NCI-H345 (cell line): Measurements from ENCODE around the gene PDE8B.

Experiments
- DNase-seq: peaks from one replicate; lab custom pipeline; 2025; lab: John Stamatoyannopoulos, UW

PDE8B gene

DNA sequence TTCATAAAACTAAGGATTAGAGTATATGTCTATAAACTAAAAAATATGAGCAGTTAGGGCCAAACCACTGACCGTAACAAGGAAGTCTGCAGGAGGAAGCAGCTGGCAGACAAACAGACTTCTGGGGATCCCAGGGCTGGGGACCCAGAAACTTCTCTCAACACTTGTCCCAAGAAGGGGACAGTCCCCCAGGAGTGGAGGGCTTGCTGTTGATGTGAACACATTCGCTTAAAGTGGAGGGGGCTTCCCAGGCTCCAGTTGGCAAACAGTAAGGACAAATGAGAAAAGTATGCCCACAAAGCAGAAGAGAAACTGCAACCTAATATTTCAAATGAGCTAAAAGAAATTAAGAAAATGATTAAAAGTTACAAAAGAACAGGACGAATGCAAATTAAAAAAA lies 83.7 kb downstream of the PDE8B start:
- DNase-seq: no peak

DNA sequence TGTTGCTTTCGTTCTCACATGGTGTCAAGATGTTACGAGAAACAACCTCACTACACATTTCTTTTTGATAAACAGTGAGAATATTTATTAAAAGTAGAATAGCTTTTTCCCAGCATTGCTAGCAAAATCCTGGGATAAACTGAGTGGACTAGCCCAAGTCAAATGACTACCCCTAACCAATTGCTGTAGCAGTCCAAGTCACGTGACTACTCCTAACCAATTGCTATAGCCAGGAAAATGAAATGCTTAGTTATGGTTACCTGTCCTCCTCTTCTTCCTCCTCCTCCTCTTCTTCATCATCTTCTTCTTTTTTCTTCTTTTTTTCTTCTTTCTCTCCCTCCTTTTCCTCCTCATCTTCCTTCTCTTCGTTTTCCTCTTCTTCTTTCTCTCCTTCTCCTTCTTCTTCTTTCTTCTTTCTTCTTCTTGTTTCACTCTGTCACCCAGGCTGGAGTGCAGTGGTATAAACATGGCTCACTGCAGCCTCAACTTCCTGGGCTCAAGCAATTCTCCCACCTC lies 85.4 kb downstream of the PDE8B start:
- DNase-seq: no peak

DNA sequence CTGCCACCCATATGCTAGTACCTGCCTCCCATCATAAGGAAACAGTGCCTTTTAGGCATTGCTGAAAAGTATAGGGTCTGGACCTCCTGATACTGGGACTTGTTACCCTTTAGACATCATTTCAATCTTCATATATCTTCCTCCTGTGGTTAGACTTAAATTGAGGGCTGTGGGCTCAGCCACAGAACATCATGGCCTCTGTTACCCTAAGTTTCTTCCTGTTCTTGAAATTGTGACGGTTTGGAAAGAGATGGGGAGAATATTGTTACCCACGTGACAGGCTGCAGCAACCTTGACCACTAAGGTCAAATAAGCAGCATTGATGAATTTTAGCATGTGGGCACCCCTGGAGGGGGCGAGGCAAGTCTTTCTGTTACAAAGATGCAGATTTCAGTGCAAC lies 87.7 kb downstream of the PDE8B start:
- no peak for DNase-seq

DNA sequence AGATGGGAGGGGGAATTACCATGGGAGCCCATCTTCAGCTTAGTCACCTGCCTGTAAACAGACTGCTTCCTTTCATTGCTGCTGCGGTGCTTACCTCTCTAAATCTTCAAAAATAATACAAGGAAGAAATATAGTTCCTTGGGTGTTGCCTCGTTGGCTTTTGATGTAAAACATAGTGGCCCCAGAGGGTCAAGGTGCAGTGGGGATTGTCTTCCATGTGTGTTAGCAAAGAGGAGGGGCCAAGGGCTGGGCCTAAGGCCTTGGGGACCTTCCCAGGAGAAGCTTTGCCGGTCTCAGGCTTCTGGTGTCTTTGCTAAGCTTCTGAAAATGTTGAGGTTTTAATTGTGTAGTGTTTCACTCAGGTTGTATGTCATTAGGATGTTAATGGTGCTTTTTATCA lies 90.0 kb downstream of the PDE8B start:
- no peak for DNase-seq

DNA sequence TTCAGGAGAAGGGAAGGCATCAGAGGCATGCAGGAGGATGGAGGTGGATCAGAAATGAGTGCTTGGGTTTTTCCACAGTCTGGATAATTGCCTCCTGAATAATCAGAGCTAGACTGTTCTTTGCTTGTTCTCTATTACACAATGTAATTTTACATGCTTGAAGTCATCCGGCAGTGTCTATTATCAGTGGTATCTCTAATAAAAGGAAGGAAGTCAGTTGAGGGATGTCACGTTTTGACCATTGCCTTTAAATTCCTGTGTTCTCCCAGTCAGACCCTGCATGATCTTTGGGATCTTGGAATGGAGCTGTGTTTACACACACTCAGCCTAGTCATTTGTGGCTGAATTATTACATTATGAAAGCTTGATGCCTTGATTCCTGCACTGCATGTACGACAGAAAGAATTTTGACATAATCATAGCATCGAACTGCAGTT lies 91.0 kb downstream of the PDE8B start:
- DNase-seq: no peak

DNA sequence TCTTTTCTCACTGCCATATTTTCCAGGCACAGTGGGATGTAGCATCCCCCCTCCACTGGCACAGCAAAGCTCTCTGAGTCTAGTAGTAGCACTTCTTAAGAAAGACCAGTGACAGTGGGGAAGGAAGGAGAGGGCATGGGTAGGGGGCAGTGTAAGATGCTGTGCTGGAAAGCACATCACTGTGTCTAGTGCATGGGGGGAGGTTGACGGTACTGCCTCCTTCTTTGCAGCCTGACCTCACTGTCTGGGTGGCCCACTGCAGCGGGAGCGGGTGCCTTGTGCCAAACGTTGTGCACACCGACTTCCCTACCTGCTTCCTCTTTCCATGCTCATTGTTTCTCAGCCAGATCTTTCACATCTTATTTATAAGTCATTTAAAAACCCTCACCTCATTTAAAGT lies 91.8 kb downstream of the PDE8B start:
- DNase-seq: no peak

DNA sequence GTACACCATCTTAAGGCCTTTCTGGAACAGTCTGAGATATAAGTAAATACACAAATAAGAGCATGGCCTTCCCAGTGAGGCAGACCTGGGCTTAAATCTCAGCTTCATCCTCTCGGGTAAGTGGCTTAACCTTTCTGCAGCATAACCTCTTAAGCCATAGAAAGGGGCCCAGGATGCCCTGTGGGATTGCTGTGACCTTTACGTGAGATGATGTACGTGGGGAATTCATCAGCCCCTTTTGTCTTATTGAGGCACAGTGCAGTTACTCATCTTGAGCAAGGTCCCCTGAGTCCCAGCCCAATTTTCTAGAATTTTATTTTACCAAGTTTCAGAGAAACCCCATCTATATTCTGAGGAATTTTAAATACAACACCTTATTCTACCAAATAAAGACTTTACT lies 92.2 kb downstream of the PDE8B start:
- DNase-seq: no peak

DNA sequence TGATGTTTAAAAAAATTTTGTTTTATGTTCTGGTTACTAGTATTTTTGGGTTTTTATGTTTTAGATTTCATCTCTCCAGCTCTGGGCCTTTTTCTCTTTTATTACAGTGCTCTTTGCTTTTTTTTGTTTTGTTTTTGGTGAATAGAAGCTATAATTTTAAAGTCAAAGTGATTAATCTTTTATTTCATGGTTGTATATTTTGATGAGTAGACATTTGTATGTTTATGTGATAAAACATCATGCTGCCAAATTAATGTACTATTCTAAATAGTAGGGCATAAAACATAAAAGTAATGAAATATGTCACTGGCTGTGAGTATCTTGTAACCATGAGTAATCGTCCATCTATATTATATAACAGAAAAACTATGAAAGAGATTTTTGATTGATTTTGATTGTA lies 93.9 kb downstream of the PDE8B start:
- DNase-seq: no peak

DNA sequence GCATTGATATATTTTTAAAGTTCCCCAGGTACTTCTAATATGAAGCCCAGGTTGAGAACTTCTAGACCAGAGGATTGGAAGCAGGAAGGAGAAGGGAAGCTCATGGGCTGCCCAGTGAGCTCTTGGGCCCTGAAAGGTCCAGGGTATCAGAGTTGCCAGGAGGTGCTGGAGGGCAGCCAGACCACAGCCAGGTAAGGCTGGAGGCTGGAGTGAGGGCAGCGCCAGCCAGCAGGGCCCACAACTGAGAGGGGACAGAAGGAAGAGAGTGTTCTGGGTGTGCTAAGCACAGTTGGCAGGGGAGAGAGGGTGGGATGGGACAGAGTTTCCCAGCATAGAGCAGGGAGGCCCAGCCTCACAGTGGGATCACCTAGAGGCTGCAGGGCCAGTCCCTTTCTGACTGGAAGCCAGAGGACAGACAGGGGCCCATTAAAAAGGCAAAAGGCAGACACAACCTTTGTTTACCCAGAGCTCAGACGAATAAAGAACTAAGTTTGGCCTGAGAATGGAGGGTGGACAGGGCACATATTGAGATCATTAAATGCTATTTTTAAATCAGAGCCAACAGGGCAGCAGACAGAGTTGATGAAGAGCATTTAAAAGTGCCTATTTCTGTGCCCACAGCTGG lies 94.9 kb downstream of the PDE8B start:
- no peak for DNase-seq

DNA sequence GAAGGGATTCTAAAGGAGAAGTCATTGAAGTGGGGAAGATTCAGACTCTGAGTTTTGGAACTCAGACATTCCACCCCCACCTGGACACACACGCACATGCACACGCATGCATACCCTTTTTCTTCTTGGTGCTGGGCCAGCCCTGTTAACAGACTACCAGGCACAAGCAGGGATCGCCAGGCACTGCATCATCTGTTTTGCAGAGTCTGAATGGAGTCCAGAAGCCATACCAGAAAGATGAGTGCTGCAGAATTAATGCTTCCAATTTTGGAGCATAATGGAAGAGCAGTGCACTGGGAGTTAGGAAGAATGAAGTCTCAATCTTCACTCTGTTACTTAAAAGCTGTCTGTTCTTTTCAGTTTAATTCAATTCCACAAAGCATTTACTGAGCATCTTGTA lies 95.5 kb downstream of the PDE8B start:
- no peak for DNase-seq

DNA sequence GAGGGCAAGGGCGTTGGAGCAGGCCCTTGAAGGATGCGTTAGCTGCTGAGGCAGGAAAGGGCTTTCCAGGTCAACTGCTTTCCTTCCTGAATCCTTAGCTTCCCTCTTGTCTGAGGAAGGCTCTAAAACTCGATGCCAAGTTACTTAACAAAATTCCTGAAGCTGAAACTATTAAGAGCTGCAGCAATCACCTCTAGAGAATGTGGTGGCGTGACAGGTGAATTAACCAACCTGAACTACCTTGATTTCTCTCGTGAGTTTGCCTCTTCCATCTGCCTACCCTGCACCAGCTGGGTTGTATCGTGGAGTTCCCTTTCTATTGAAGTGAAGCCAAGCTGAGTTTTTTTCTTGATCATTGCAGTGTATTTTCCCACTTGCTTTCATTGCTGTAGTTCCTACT lies 96.1 kb downstream of the PDE8B start:
- DNase-seq: no peak

DNA sequence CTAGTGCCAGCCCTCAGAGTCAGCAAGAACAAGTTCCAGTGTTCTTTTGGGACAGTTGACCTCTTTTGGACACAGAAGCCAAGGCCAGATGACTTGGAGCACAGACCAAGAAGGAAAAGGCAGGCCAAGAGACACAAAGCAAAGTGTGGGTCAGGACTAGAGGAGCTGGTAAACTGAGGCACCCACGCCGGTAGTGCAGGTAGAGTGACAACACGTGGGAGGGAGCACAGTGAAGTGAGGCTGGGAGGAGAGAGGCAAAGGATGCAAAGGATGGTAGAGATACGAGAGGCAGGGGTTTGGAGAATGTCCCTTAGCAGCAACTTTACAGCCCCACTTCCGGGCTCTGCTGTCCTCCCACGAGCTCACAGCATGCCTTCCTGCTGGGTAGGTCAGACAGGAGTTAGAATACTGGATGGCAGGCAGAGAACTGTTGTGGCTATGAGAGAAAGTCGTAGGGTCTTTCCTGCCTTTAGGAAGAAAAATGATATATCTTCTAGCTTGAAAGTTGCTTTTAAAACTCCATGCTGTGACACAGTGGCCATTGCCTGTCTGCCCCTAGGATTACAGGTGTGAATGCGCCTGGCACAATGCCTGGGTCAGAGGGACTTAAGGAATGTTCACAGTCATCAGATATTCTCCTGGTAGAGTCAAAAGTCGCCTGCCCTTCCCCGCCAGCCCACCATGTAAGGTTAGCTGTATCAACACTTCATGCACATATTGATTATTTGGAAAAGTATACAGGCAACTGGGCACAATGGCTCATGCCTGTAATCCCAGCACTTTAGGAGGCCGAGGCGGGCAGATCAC lies 97.9 kb downstream of the PDE8B start:
- DNase-seq: no peak

DNA sequence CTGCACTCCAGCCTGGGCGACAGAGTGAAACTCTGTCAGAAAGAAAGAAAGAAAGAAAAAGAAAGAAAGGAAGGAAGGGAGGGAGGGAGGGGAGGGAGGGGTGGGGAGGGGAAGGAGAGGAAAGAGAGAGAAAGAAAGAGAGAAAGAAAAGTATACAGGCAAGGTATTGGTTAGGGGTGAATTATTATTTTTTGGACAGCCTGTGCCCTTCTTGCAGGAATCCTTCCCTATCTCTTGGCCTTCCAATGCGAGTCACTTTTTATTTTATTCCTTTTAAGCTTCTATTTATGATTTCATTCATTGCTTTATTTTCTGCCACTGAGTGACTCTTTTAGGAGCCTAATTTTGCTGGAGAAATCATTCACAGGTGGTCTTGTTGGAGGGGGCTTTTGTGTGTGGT lies 98.7 kb downstream of the PDE8B start:
- no peak for DNase-seq

DNA sequence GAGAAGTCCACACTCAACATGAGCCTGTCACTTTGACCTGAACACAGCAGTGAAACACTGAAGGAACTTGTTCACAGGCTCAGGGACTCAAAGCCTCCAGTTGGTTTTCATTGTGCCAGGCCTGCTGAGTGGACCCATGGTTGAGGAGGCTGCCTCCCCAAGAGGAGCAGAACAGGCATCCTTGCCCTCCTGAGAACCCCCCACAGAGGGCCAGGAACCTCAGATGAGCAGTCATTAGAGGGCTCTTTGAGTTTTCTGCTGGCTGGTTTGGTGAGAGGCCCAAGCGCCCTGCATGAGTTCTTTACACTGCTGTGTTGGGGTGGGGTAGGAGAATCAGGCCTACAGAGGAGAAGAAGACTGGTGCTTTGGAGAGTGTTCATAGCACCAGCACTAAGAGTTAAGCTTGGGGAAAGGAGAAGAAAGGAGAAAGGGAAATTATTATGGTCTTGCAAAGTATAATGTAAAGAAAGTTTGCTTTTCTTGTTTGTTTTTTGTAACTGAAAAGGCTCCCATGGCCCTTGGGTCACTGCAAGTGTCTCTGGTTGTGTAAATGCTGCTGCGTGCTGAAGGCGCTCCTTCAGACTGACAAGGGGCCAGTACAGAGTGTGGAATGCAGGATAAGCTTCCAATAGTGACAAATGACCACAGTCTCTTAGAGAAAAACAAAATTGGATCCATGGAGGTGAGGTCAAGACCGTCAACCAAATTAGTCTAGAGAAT lies 100.2 kb downstream of the PDE8B start:
- DNase-seq: no peak

DNA sequence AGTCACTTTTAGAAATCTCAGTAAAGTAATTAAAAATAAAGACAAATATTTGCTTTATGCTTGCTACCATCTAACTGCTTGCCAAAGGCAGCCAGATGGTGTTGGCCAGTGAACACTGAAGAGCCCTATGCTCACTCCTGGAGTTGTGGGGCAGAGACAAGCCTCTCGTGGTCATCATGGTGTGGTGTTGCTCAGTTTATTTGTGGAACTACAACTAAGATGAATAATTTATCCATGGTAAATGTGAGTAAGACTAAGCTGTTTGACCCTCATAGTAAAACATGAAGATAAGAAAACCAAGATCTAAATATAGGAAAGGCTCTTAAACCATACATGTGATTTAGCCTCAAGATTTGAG lies 100.7 kb downstream of the PDE8B start:
- no peak for DNase-seq

DNA sequence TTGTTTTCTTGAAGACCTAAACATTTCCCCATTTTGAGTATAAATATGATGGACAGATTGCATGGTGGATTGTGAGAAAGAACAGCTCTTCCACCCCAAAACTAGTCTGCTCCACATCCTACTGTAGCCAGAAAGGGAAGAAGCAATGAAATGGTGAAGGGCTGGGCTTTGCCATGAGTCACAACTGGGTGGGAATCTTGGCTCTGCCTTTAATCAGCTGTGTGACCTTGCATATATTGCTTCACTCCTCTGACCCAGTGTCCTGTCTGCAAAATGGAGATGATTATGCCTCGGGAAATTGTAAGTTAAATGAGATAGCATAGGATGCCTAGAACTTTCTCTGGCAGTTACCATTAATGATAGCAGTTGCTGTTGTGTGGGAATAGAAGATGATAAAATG lies 101.9 kb downstream of the PDE8B start:
- DNase-seq: no peak

DNA sequence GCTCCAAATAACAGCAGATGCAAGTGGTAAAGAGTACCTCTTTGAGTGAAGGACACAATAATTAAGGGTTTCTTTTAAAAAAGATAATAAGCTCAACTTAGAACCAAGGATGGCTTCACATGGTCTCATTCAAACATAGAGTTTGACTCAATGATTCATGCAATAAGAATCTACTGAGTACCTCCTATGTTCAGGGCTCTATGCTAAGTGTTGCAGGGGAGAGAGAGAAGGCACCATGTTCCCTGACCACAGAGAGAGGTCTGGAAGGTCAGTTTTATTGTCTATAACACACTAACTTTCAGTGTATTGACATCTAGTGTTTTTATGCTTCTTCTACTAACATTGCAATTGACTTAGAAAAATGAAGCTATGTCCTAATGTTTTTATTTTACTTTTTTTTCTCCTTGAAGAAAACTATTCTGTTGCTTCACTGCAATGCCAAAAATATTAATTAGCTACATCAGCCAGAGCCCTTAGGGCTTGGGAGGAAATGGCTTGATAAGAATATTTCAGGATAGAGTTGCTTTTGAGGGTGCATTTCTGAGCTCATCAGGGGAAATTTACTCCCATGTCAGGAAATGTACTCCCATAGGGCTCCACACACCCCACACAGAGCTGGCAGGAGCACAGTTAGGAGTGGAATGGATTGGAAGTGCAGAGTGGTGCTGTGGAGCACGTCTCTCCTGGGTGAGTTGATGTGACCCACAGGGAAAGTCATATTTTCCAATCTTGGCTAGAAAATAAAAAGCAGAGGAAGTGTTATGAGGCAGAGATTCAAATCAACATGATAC lies 106.6 kb downstream of the PDE8B start:
- no peak for DNase-seq

DNA sequence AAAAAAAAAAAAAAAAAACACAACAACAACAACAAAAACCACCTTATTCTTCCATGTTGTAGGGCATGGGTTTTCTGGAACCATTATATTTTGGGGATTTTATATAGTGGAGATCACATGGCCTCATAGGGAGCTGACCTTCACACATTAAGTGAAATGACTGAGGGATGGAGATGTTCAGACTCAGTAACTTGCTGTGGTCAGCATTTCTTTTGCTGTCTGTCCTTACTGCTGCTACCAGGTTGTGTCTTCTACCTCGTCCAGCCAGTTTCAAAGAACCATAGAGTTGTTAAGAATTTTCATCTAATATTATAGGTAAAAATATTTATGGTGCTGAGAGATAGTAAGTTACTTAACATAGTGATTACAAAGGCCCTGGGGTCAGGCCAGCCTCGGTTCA lies 107.6 kb downstream of the PDE8B start:
- no peak for DNase-seq

DNA sequence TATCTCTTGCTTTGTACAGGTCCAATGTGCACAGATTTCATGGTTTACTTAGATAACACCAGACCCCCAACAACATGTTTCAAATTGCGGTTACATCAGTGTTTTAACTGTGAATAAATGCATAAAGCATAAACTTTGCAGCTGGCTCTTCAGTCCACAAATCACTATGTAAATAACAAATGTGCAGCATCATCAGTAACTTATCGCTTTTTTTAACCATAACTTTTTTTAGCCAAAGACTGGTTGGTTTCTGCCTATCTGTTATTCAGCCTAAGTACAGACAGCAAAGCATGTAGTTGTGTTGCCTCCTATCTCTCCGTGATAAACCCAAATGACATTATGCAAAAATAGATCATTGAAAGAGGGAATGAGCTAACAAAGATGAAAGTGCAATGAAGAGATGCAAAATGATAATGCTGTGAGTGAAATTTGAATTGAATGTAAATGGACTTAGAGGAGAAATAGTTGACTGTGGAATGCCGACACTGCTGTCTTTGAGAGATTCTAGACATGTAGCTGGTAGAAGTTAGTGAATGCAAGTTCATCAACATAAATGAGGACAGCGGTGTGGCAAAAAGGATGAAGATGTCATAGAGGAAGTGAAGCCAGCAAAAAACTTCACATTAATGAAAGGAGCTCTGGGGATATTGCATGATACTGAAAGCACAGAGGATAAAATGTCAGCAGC lies 108.8 kb downstream of the PDE8B start:
- DNase-seq: no peak

DNA sequence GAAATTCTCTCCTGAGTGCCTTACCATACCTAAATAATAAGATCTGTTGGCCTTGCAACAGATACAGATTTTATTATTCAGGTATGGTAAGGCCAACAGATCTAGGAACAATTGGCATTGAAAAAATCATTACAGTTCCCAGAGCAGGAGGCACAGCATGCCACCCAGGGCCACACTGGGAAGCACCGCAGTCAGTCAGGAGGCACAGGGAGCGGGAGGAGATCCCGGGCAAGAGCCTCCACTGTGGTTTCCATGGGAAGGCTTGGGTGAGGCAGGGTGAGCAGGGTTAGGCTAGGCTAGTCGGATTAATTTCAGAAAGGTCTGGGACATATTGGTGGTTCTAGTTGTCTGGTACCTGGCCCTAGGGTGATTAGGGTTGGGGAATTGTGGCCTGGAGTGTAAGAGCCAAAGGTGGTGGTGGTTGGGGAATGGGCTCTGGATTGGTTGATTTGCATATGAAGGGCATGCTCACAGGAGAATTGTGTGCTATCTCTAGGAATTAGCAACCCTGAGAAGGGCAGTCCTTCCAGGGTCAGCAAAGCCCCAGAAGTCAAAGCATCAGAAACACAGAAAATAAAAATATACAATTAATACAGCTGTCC lies 111.4 kb downstream of the PDE8B start:
- DNase-seq: no peak

DNA sequence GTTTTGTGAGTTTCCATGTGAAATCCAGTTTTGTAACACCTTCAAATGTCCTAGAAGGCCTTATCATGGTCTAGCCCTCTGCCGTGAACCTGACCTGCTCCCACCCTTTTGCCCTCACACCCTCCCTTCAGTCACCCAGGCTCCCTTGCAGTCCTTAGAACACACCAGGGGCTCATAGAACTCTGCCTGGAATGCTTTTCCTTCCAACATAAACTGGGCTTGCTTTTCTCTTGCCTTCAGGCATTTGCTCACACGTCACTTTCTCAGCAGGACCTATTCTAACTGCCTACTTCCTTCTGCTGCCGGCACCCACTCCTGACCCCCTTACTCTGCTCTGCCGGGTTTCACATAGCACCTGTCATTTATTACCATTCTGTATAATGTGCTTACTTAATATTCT lies 111.9 kb downstream of the PDE8B start:
- no peak for DNase-seq
